GM12878 (cell line): ENCODE data around the gene NCAPH2. TPM values are rescaled to one million over a fixed set of nuclear protein-coding genes. Genes with fewer than 3 reads are reported as not detected.

Experiments used
- EED ChIP-seq: sonication (generic); IDR thresholded peaks from 2 replicates; pipeline ENCODE4 v1.6.1; 2016; ENCODE audit warnings: antibody characterized with exemption, low read depth
- MEF2B ChIP-seq: fragments of 450-650 bp; IDR thresholded peaks from 2 replicates; pipeline ENCODE4 v1.6.1; 2018; ENCODE audit warnings: mild to moderate bottlenecking, moderate library complexity; ENCODE audit not compliant: partially characterized antibody, poor library complexity, severe bottlenecking
- POLR2AphosphoS5 ChIP-seq: IDR thresholded peaks from 2 replicates; pipeline ENCODE4 v1.6.1; 2011; ENCODE audit warnings: mild to moderate bottlenecking, low read length, inconsistent platforms
- RAD51 ChIP-seq: fragments of 450-650 bp; IDR thresholded peaks from 2 replicates; pipeline ENCODE4 v1.6.1; 2016; ENCODE audit warnings: moderate library complexity, mild to moderate bottlenecking, inconsistent platforms
- SPI1 ChIP-seq: IDR thresholded peaks from 2 replicates; pipeline ENCODE4 v1.6.1; 2011; ENCODE audit warnings: low read depth, mild to moderate bottlenecking, low read length, moderate library complexity, borderline replicate concordance; ENCODE audit not compliant: insufficient read depth
- ZBTB11 ChIP-seq: fragments of 450-650 bp; formaldehyde crosslinking; IDR thresholded peaks from 2 replicates; pipeline ENCODE4 v1.5.0; 2022; ENCODE audit warnings: mild to moderate bottlenecking, missing genetic modification characterization
- polyA plus RNA-seq, 11 experiments: library from polyadenylated mRNA; depleted of rRNA in 4 of 11; unstranded in 6 of 11; stranded (reverse) in 5 of 11; fragments of >200 nt; fragmentation: Nextera tagmentation in 4 of 11; fragmentation: Illumina TruSeq in 1 of 11; extraction: Ambion mirVana in 4 of 11; extraction: Trizol in 1 of 11; gene quantifications; 1 replicate in 1 of 11; 2 replicates in 10 of 11; pipeline versions ENCODE4 v1.2.1 to v1.2.3, GENCODE V29; 2011 to 2016; ENCODE audit warnings: inconsistent platforms in 2 of 11, missing spikeins in 2 of 11, low read depth in 1 of 11
- total RNA-seq, 4 experiments: library from RNA; depleted of rRNA in 3 of 4; stranded (reverse); fragments of >200 nt in 3 of 4; fragmentation: Illumina TruSeq in 1 of 4; extraction: Trizol in 1 of 4; gene quantifications; 2 replicates each; pipeline versions ENCODE4 v1.2.1 to v1.2.3, GENCODE V29; 2013 to 2021
- TF ChIP-seq, protein P1 (sequence below): fragments of 450-650 bp; IDR thresholded peaks from 2 replicates; pipeline ENCODE4 v1.6.1; 2017; ENCODE audit warnings: mild to moderate bottlenecking, moderate library complexity
- TF ChIP-seq, protein P2 (sequence below): fragments of 450-650 bp; formaldehyde crosslinking; IDR thresholded peaks from 2 replicates; pipeline ENCODE4 v1.4.0; 2020; ENCODE audit warnings: mild to moderate bottlenecking, moderate library complexity
- TF ChIP-seq, protein P3 (sequence below): fragments of 450-650 bp; IDR thresholded peaks from 2 replicates; pipeline ENCODE4 v1.6.1; 2017; ENCODE audit warnings: low read depth, mild to moderate bottlenecking, moderate library complexity

The NCAPH2 gene
- total and polyA plus RNA-seq, 10 of the 15 experiments (the other 5 are each of a cell fraction or from before 2014, with no cell fraction given): 5.0 to 110 (median 59.9) TPM

GRCh38 chr22:50533856-50534711 lies 26.1 kb downstream of the NCAPH2 start (continued):
- TF ChIP-seq, protein P1, sequence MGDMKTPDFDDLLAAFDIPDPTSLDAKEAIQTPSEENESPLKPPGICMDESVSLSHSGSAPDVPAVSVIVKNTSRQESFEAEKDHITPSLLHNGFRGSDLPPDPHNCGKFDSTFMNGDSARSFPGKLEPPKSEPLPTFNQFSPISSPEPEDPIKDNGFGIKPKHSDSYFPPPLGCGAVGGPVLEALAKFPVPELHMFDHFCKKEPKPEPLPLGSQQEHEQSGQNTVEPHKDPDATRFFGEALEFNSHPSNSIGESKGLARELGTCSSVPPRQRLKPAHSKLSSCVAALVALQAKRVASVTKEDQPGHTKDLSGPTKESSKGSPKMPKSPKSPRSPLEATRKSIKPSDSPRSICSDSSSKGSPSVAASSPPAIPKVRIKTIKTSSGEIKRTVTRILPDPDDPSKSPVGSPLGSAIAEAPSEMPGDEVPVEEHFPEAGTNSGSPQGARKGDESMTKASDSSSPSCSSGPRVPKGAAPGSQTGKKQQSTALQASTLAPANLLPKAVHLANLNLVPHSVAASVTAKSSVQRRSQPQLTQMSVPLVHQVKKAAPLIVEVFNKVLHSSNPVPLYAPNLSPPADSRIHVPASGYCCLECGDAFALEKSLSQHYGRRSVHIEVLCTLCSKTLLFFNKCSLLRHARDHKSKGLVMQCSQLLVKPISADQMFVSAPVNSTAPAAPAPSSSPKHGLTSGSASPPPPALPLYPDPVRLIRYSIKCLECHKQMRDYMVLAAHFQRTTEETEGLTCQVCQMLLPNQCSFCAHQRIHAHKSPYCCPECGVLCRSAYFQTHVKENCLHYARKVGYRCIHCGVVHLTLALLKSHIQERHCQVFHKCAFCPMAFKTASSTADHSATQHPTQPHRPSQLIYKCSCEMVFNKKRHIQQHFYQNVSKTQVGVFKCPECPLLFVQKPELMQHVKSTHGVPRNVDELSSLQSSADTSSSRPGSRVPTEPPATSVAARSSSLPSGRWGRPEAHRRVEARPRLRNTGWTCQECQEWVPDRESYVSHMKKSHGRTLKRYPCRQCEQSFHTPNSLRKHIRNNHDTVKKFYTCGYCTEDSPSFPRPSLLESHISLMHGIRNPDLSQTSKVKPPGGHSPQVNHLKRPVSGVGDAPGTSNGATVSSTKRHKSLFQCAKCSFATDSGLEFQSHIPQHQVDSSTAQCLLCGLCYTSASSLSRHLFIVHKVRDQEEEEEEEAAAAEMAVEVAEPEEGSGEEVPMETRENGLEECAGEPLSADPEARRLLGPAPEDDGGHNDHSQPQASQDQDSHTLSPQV: peak; percentile 34; the same call in 1 of the 2 replicates
- TF ChIP-seq EED (peak; percentile 34; the same call in 1 of the 2 replicates), POLR2AphosphoS5 (peak; percentile 73), MEF2B (peak; percentile 25), SPI1 (0 out of 2 replicates have a peak, but pooled peaks have one; percentile 18), RAD51 (peak; percentile 99), ZBTB11 (peak; percentile 58; the same call in 1 of the 2 replicates)
- TF ChIP-seq, protein P2, sequence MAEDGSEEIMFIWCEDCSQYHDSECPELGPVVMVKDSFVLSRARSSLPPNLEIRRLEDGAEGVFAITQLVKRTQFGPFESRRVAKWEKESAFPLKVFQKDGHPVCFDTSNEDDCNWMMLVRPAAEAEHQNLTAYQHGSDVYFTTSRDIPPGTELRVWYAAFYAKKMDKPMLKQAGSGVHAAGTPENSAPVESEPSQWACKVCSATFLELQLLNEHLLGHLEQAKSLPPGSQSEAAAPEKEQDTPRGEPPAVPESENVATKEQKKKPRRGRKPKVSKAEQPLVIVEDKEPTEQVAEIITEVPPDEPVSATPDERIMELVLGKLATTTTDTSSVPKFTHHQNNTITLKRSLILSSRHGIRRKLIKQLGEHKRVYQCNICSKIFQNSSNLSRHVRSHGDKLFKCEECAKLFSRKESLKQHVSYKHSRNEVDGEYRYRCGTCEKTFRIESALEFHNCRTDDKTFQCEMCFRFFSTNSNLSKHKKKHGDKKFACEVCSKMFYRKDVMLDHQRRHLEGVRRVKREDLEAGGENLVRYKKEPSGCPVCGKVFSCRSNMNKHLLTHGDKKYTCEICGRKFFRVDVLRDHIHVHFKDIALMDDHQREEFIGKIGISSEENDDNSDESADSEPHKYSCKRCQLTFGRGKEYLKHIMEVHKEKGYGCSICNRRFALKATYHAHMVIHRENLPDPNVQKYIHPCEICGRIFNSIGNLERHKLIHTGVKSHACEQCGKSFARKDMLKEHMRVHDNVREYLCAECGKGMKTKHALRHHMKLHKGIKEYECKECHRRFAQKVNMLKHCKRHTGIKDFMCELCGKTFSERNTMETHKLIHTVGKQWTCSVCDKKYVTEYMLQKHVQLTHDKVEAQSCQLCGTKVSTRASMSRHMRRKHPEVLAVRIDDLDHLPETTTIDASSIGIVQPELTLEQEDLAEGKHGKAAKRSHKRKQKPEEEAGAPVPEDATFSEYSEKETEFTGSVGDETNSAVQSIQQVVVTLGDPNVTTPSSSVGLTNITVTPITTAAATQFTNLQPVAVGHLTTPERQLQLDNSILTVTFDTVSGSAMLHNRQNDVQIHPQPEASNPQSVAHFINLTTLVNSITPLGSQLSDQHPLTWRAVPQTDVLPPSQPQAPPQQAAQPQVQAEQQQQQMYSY (CRISPR knock-in tag): peak; percentile 86; the same call in 1 of the 2 replicates
- TF ChIP-seq, protein P3, sequence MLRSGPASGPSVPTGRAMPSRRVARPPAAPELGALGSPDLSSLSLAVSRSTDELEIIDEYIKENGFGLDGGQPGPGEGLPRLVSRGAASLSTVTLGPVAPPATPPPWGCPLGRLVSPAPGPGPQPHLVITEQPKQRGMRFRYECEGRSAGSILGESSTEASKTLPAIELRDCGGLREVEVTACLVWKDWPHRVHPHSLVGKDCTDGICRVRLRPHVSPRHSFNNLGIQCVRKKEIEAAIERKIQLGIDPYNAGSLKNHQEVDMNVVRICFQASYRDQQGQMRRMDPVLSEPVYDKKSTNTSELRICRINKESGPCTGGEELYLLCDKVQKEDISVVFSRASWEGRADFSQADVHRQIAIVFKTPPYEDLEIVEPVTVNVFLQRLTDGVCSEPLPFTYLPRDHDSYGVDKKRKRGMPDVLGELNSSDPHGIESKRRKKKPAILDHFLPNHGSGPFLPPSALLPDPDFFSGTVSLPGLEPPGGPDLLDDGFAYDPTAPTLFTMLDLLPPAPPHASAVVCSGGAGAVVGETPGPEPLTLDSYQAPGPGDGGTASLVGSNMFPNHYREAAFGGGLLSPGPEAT: peak; percentile 32
